K562 (cell line): ENCODE data around the gene METTL15. TPM values are rescaled to one million over a fixed set of nuclear protein-coding genes. Genes with fewer than 3 reads are reported as not detected.

Source experiments
- EGR1 ChIP-seq: fragments of 450-650 bp; conservative IDR thresholded peaks from 2 replicates; pipeline ENCODE4 v1.6.1; 2017; ENCODE audit warnings: mild to moderate bottlenecking
- ETS1 ChIP-seq: conservative IDR thresholded peaks from 2 replicates; pipeline ENCODE4 v1.6.1; 2011; ENCODE audit warnings: low read depth, mild to moderate bottlenecking, low read length; ENCODE audit not compliant: control insufficient read depth
- FOSL1 ChIP-seq: fragments of 200-800 bp; sonication (Bioruptor generic); conservative IDR thresholded peaks from 2 replicates; pipeline ENCODE4 v1.6.1; 2016; ENCODE audit warnings: missing genetic modification characterization, missing compliant biosample characterization
- IRF9 ChIP-seq: fragments of 450-650 bp; IDR thresholded peaks from 2 replicates; pipeline ENCODE4 v1.6.1; 2016; ENCODE audit warnings: missing biosample characterization, missing genetic modification characterization
- MTA2 ChIP-seq: fragments of 450-650 bp; IDR thresholded peaks from 2 replicates; pipeline ENCODE4 v1.6.1; 2016; ENCODE audit warnings: low read depth
- MYBL2 ChIP-seq, 2 experiments: fragments of 450-650 bp in 1 of 2; sonication (generic) in 1 of 2; formaldehyde crosslinking in 1 of 2; IDR thresholded peaks; 2 replicates each; pipeline versions ENCODE4 v1.6.1 to v1.8.1; 2017 to 2022; ENCODE audit warnings: borderline replicate concordance in 1 of 2, inconsistent platforms in 1 of 2, low read depth in 1 of 2, mild to moderate bottlenecking in 1 of 2, missing genetic modification reagents in 1 of 2, moderate library complexity in 1 of 2
- NBN ChIP-seq: fragments of 450-650 bp; IDR thresholded peaks from 2 replicates; pipeline ENCODE4 v1.6.1; 2016; ENCODE audit warnings: low read depth, mild to moderate bottlenecking
- NFIX ChIP-seq: fragments of 250-450 bp; sonication (Bioruptor Pico); IDR thresholded peaks from 2 replicates; pipeline ENCODE4 v1.4.0; 2020; ENCODE audit warnings: low read depth, mild to moderate bottlenecking, moderate library complexity
- PHF21A ChIP-seq: fragments of 450-650 bp; IDR thresholded peaks from 2 replicates; pipeline ENCODE4 v1.6.1; 2017; ENCODE audit warnings: low read depth, borderline replicate concordance
- PPARD ChIP-seq: fragments of 250-450 bp; sonication (Bioruptor Pico); IDR thresholded peaks from 2 replicates; pipeline ENCODE4 v1.8.0; 2022; ENCODE audit warnings: inconsistent platforms, mild to moderate bottlenecking, moderate library complexity
- PRPF4 ChIP-seq: fragments of 200-400 bp; formaldehyde crosslinking; IDR thresholded peaks from one replicate; pipeline ENCODE4 v1.6.1; 2017; ENCODE audit warnings: low read length, low read depth, mild to moderate bottlenecking; ENCODE audit not compliant: insufficient read depth, poor library complexity, severe bottlenecking
- SP1 ChIP-seq: sonication (generic); formaldehyde crosslinking; IDR thresholded peaks from 2 replicates; pipeline ENCODE4 v1.8.1; 2022; ENCODE audit warnings: mild to moderate bottlenecking, missing genetic modification reagents
- SRF ChIP-seq, 2 experiments: fragments of 250-450, 450-650 bp in 1 of 2; sonication (Bioruptor Pico) in 1 of 2; sonication (generic) in 1 of 2; formaldehyde crosslinking; IDR thresholded peaks; 2 replicates each; pipeline versions ENCODE4 v1.5.0 to v1.5.1; 2020 to 2022; ENCODE audit warnings: mild to moderate bottlenecking in 1 of 2, missing genetic modification reagents in 1 of 2
- STAT5A ChIP-seq: IDR thresholded peaks from 2 replicates; pipeline ENCODE4 v1.6.1; 2012; ENCODE audit warnings: low read length, inconsistent platforms, borderline replicate concordance
- TARDBP ChIP-seq: fragments of 450-650 bp; IDR thresholded peaks from 2 replicates; pipeline ENCODE4 v1.6.1; 2016
- THAP7 ChIP-seq: fragments of 250-450 bp; sonication (Bioruptor Pico); IDR thresholded peaks from 2 replicates; pipeline ENCODE4 v1.5.0; 2021
- U2AF1 ChIP-seq: fragments of 200-400 bp; formaldehyde crosslinking; optimal IDR thresholded peaks from 2 replicates; pipeline ENCODE3; 2017; ENCODE audit warnings: mild to moderate bottlenecking, low read depth, low read length, moderate library complexity
- ZFX ChIP-seq: sonication (generic); formaldehyde crosslinking; IDR thresholded peaks from 2 replicates; pipeline ENCODE4 v1.8.0; 2022; ENCODE audit warnings: mild to moderate bottlenecking, missing genetic modification reagents, moderate library complexity
- ZKSCAN1 ChIP-seq: fragments of 150-350 bp; IDR thresholded peaks from 2 replicates; pipeline ENCODE4 v1.6.1; 2016; ENCODE audit warnings: low read depth, low read length
- ZNF324 ChIP-seq: fragments of 250-450 bp; sonication (Bioruptor Pico); IDR thresholded peaks from 2 replicates; pipeline ENCODE4 v1.4.0; 2020; ENCODE audit warnings: mild to moderate bottlenecking
- ZNF398 ChIP-seq: fragments of 250-450 bp; sonication (Bioruptor Pico); IDR thresholded peaks from 2 replicates; pipeline ENCODE4 v1.8.0; 2021; ENCODE audit warnings: moderate library complexity, mild to moderate bottlenecking, inconsistent platforms
- ZNF511 ChIP-seq: sonication (generic); formaldehyde crosslinking; IDR thresholded peaks from 2 replicates; pipeline ENCODE4 v1.8.0; 2022; ENCODE audit warnings: mild to moderate bottlenecking, missing genetic modification reagents
- ZNF583 ChIP-seq: fragments of 250-450 bp; sonication (Bioruptor Pico); IDR thresholded peaks from 2 replicates; pipeline ENCODE4 v1.4.0; 2020
- polyA plus RNA-seq, 8 experiments: library from polyadenylated mRNA; depleted of rRNA in 4 of 8; stranded (reverse) in 5 of 8; unstranded in 3 of 8; fragments of >200 nt; fragmentation: Nextera tagmentation in 2 of 8; fragmentation: Illumina TruSeq in 1 of 8; extraction: Ambion mirVana in 2 of 8; extraction: Trizol in 1 of 8; gene quantifications; 2 replicates each; pipeline versions ENCODE4 v1.2.1 to v1.2.3, GENCODE V29; 2011 to 2014; ENCODE audit warnings: inconsistent platforms in 1 of 8, missing spikeins in 1 of 8
- total RNA-seq, 7 experiments: library from RNA; depleted of rRNA in 6 of 7; stranded (reverse); fragments of >200 nt in 6 of 7; fragmentation: Illumina TruSeq in 2 of 7; extraction: Trizol in 2 of 7; gene quantifications; 2 replicates each; pipeline versions ENCODE4 v1.2.1 to v1.2.3, GENCODE V29; 2011 to 2021; ENCODE audit warnings: low replicate concordance in 1 of 7

The METTL15 gene
- total and polyA plus RNA-seq, 9 of the 15 experiments (the other 6 are each of a cell fraction or from before 2014, with no cell fraction given), result 10.7 to 21.7 (median 15.9) TPM

GRCh38 chr11:28107750-28108618, at the start of gene METTL15, which contains the start of gene KIF18A (continued):
- TF ChIP-seq IRF9 (tag) (no peak), PRPF4 (no peak), SP1 (CRISPR knock-in tag) (peak; percentile 82), ZNF324 (CRISPR knock-in tag) (no peak), ZNF398 (CRISPR knock-in tag) (no peak), EGR1 (peak; percentile 69), SRF (CRISPR knock-in tag; IDR thresholded peaks at IDR 0.05) (peak in 1 of 2 experiments; percentile 88; a peak in 2 of 4 replicates), ZFX (CRISPR knock-in tag) (peak; percentile 98), PPARD (CRISPR knock-in tag) (no peak), ZNF583 (CRISPR knock-in tag) (no peak), ZKSCAN1 (no peak), STAT5A (no peak), NBN (no peak), THAP7 (CRISPR knock-in tag) (no peak), MYBL2 (IDR thresholded peaks at IDR 0.05; ENCODE audit: low read depth) (peak; percentile 96), MYBL2 (CRISPR knock-in tag; IDR thresholded peaks at IDR 0.05; ENCODE audit: borderline replicate concordance) (peak; percentile 93; the same call in 1 of the 2 replicates), PHF21A (no peak), ETS1 (0 out of 2 replicates have a peak, but pooled peaks have one; percentile 6), FOSL1 (tag) (no peak), NFIX (CRISPR knock-in tag) (no peak), MTA2 (0 out of 2 replicates have a peak, but pooled peaks have one; percentile 20), U2AF1 (no peak), ZNF511 (CRISPR knock-in tag) (no peak), TARDBP (no peak)
